ENCODE data around the gene TTYH2. TPM values are rescaled to one million over a fixed set of nuclear protein-coding genes. Genes with fewer than 3 reads are reported as not detected.
"Not testable (repeated sequence)": the region's sequence is repeated elsewhere in the genome, so short reads cannot be mapped to it uniquely, and the experiment has no call there.

TTYH2 gene
- total RNA-seq, 1 experiment from 2014 or later: 72.9 TPM

GRCh38 chr17:74270333-74270732, 57.0 kb downstream of the TTYH2 start:
- in situ Hi-C loops (cut with HindIII; ENCODE audit: low pct_unique_long_range_greater_than_20kb, low sequenced_read_pairs): no loop called here
- DNase-seq (ENCODE audit: low read depth, low spot score): no peak

- in situ Hi-C loops (cut with HindIII; ENCODE audit: low pct_unique_long_range_greater_than_20kb, low sequenced_read_pairs): no loop called here
- peak; percentile 45 for DNase-seq (ENCODE audit: low read depth, low spot score)
These were observed 57.9 kb downstream of the TTYH2 start for GRCh38 chr17:74271281-74271680.

GRCh38 chr17:74271901-74272561, 58.7 kb downstream of the TTYH2 start:
- peak; percentile 41 for DNase-seq (ENCODE audit: low read depth, low spot score)
- in situ Hi-C loops (cut with HindIII; ENCODE audit: low pct_unique_long_range_greater_than_20kb, low sequenced_read_pairs): no loop called here

GRCh38 chr17:74272731-74273201, 59.4 kb downstream of the TTYH2 start:
- no peak for DNase-seq (ENCODE audit: low read depth, low spot score)
- in situ Hi-C loops (cut with HindIII; ENCODE audit: low pct_unique_long_range_greater_than_20kb, low sequenced_read_pairs): no loop called here

- in situ Hi-C loops (cut with HindIII; ENCODE audit: low pct_unique_long_range_greater_than_20kb, low sequenced_read_pairs): no loop called here
- DNase-seq (ENCODE audit: low read depth, low spot score): no peak
These were observed 60.8 kb downstream of the TTYH2 start, which contains the start of gene DNAI2 for GRCh38 chr17:74274060-74274708. Gene DNAI2 (plus strand): TSS chr17:74274234. CDS start chr17:74281818, 7,584 bp downstream.

GRCh38 chr17:74274709-74275340, 61.5 kb downstream of the TTYH2 start:
- DNase-seq (ENCODE audit: low read depth, low spot score): no peak
- in situ Hi-C loops (cut with HindIII; ENCODE audit: low pct_unique_long_range_greater_than_20kb, low sequenced_read_pairs): no loop called here

GRCh38 chr17:74276051-74276476, 62.7 kb downstream of the TTYH2 start:
- DNase-seq (ENCODE audit: low read depth, low spot score): peak; percentile 74
- in situ Hi-C loops (cut with HindIII; ENCODE audit: low pct_unique_long_range_greater_than_20kb, low sequenced_read_pairs): no loop called here

- DNase-seq (ENCODE audit: low read depth, low spot score): peak; percentile 83
- in situ Hi-C loops (cut with HindIII; ENCODE audit: low pct_unique_long_range_greater_than_20kb, low sequenced_read_pairs): no loop called here
These were observed 63.2 kb downstream of the TTYH2 start for GRCh38 chr17:74276541-74277009.

- no peak for DNase-seq (ENCODE audit: low read depth, low spot score)
- in situ Hi-C loops (cut with HindIII; ENCODE audit: low pct_unique_long_range_greater_than_20kb, low sequenced_read_pairs): no loop called here
These were observed 64.6 kb downstream of the TTYH2 start for GRCh38 chr17:74277935-74278334.

GRCh38 chr17:74279617-74280016, 66.2 kb downstream of the TTYH2 start:
- DNase-seq (ENCODE audit: low read depth, low spot score); in situ Hi-C loops (cut with HindIII; ENCODE audit: low pct_unique_long_range_greater_than_20kb, low sequenced_read_pairs): not testable (repeated sequence)

- DNase-seq (ENCODE audit: low read depth, low spot score): no peak
- in situ Hi-C loops (cut with HindIII; ENCODE audit: low pct_unique_long_range_greater_than_20kb, low sequenced_read_pairs): no loop called here
These were observed 66.7 kb downstream of the TTYH2 start for GRCh38 chr17:74280093-74280513.

GRCh38 chr17:74281799-74282198, 68.4 kb downstream of the TTYH2 start:
- no peak for DNase-seq (ENCODE audit: low read depth, low spot score)
- in situ Hi-C loops (cut with HindIII; ENCODE audit: low pct_unique_long_range_greater_than_20kb, low sequenced_read_pairs): no loop called here

GRCh38 chr17:74282274-74282586, 68.9 kb downstream of the TTYH2 start:
- DNase-seq (ENCODE audit: low read depth, low spot score); in situ Hi-C loops (cut with HindIII; ENCODE audit: low pct_unique_long_range_greater_than_20kb, low sequenced_read_pairs): not testable (repeated sequence)

- DNase-seq (ENCODE audit: low read depth, low spot score): peak; percentile 78
- in situ Hi-C loops (cut with HindIII; ENCODE audit: low pct_unique_long_range_greater_than_20kb, low sequenced_read_pairs): no loop called here
These were observed 69.4 kb downstream of the TTYH2 start for GRCh38 chr17:74282587-74283370.

- in situ Hi-C loops (cut with HindIII; ENCODE audit: low pct_unique_long_range_greater_than_20kb, low sequenced_read_pairs): no loop called here
- no peak for DNase-seq (ENCODE audit: low read depth, low spot score)
These were observed 70.0 kb downstream of the TTYH2 start for GRCh38 chr17:74283371-74283673.

- in situ Hi-C loops (cut with HindIII; ENCODE audit: low pct_unique_long_range_greater_than_20kb, low sequenced_read_pairs): no loop called here
- no peak for DNase-seq (ENCODE audit: low read depth, low spot score)
These were observed 73.7 kb downstream of the TTYH2 start for GRCh38 chr17:74287031-74287602.

GRCh38 chr17:74288785-74289184, 75.4 kb downstream of the TTYH2 start:
- in situ Hi-C loops (cut with HindIII; ENCODE audit: low pct_unique_long_range_greater_than_20kb, low sequenced_read_pairs): no loop called here

GRCh38 chr17:74289688-74290087, 76.3 kb downstream of the TTYH2 start:
- no peak for DNase-seq (ENCODE audit: low read depth, low spot score)
- in situ Hi-C loops (cut with HindIII; ENCODE audit: low pct_unique_long_range_greater_than_20kb, low sequenced_read_pairs): no loop called here

More at GRCh38 chr17:74288785-74289184, 75.4 kb downstream of the TTYH2 start:
- DNase-seq (ENCODE audit: low read depth, low spot score): no peak

All from SK-MEL-5 (cell line).